Neuron (in vitro differentiated cells): ENCODE results near the gene ENTPD8.
A peak's percentile ranks its signal among the peaks of the same experiment; 100 is the strongest.

Experiments used
- H2AFZ ChIP-seq: one replicate; pipeline ENCODE4 v1.6.1; 2013; ENCODE audit warnings: low read depth, mild to moderate bottlenecking, inconsistent platforms, low read length, moderate library complexity
- H3K27me3 ChIP-seq: one replicate; pipeline ENCODE4 v1.6.1; 2013; ENCODE audit warnings: low read length; ENCODE audit not compliant: insufficient read depth
- H3K36me3 ChIP-seq: one replicate; pipeline ENCODE4 v1.6.1; 2013; ENCODE audit warnings: low read length; ENCODE audit not compliant: insufficient read depth
- H3K4me1 ChIP-seq: one replicate; pipeline ENCODE4 v1.6.1; 2013; ENCODE audit warnings: low read length; ENCODE audit not compliant: insufficient read depth
- H3K4me3 ChIP-seq: 2 replicates; pipeline ENCODE4 v1.5.1; 2013; ENCODE audit warnings: mild to moderate bottlenecking, low read length, moderate library complexity
- H3K9me3 ChIP-seq: one replicate; pipeline ENCODE4 v1.6.1; 2013; ENCODE audit warnings: low read length

ENTPD8 gene

GRCh38 chr9:137407590-137408300 lies 33.4 kb downstream of the ENTPD8 start:
- H3K9me3 ChIP-seq = no peaks in the 10 kb centered on the region
- no peaks in the 10 kb centered on the region for H3K27me3 ChIP-seq
- H3K4me3 ChIP-seq = no peak overlapping the region
- no peaks in the 10 kb centered on the region for H3K36me3 ChIP-seq
- no peak overlapping the region for H2AFZ ChIP-seq
- peaks cover 8% of the 10 kb centered on the region for H3K4me1 ChIP-seq

- Histone ChIP-seq H2AFZ (no peak overlapping the region), H3K9me3 (peaks cover 2% of the 10 kb centered on the region), H3K27me3 (no peaks in the 10 kb centered on the region), H3K4me1 (peaks cover 6% of the 10 kb centered on the region), H3K36me3 (peaks cover 2% of the 10 kb centered on the region), H3K4me3 (peak overlapping the region; percentile 25)
Observed at GRCh38 chr9:137406876-137407589, 34.1 kb downstream of the ENTPD8 start.

- Histone ChIP-seq H3K27me3 (no peaks in the 10 kb centered on the region), H3K4me1 (peaks cover 6% of the 10 kb centered on the region), H3K9me3 (peaks cover 2% of the 10 kb centered on the region), H3K4me3 (no peak overlapping the region), H2AFZ (no peak overlapping the region), H3K36me3 (peaks cover 2% of the 10 kb centered on the region)
Observed at GRCh38 chr9:137406085-137406760, 34.9 kb downstream of the ENTPD8 start.

- H3K36me3 ChIP-seq = peaks cover 2% of the 10 kb centered on the region
- no peak overlapping the region for H3K4me3 ChIP-seq
- H3K4me1 ChIP-seq = peaks cover 6% of the 10 kb centered on the region
- H3K9me3 ChIP-seq = peaks cover 4% of the 10 kb centered on the region
- no peak overlapping the region for H2AFZ ChIP-seq
- no peaks in the 10 kb centered on the region for H3K27me3 ChIP-seq
Observed at GRCh38 chr9:137405677-137406081, 35.5 kb downstream of the ENTPD8 start.

GRCh38 chr9:137404961-137405567 lies 36.1 kb downstream of the ENTPD8 start:
- Histone ChIP-seq H3K27me3 (no peaks in the 10 kb centered on the region), H2AFZ (no peak overlapping the region), H3K36me3 (peaks cover 2% of the 10 kb centered on the region), H3K4me1 (peaks cover 6% of the 10 kb centered on the region), H3K9me3 (peaks cover 4% of the 10 kb centered on the region), H3K4me3 (no peak overlapping the region)

GRCh38 chr9:137403269-137403668 lies 37.9 kb downstream of the ENTPD8 start:
- Histone ChIP-seq H3K27me3 (no peaks in the 10 kb centered on the region), H3K4me1 (peaks cover 6% of the 10 kb centered on the region), H3K9me3 (peaks cover 8% of the 10 kb centered on the region), H3K36me3 (peaks cover 2% of the 10 kb centered on the region), H2AFZ (no peak overlapping the region), H3K4me3 (no peak overlapping the region)

GRCh38 chr9:137402746-137403145 lies 38.4 kb downstream of the ENTPD8 start:
- Histone ChIP-seq H3K36me3 (peaks cover 2% of the 10 kb centered on the region), H3K27me3 (no peaks in the 10 kb centered on the region), H2AFZ (no peak overlapping the region), H3K4me3 (no peak overlapping the region), H3K9me3 (peaks cover 8% of the 10 kb centered on the region), H3K4me1 (peaks cover 6% of the 10 kb centered on the region)

- H3K36me3 ChIP-seq = peaks cover 2% of the 10 kb centered on the region
- H3K4me1 ChIP-seq = peaks cover 4% of the 10 kb centered on the region
- H2AFZ ChIP-seq = no peak overlapping the region
- H3K27me3 ChIP-seq = no peaks in the 10 kb centered on the region
- H3K4me3 ChIP-seq = no peak overlapping the region
- H3K9me3 ChIP-seq = peaks cover 8% of the 10 kb centered on the region
Observed at GRCh38 chr9:137398561-137399468, 42.3 kb downstream of the ENTPD8 start.

GRCh38 chr9:137397675-137398423 lies 43.3 kb downstream of the ENTPD8 start:
- Histone ChIP-seq H3K36me3 (peaks cover 2% of the 10 kb centered on the region), H2AFZ (no peak overlapping the region), H3K4me1 (peaks cover 4% of the 10 kb centered on the region)

GRCh38 chr9:137396634-137397367 lies 44.4 kb downstream of the ENTPD8 start:
- no peak overlapping the region for H2AFZ ChIP-seq
- H3K27me3 ChIP-seq = no peaks in the 10 kb centered on the region
- peaks cover 2% of the 10 kb centered on the region for H3K36me3 ChIP-seq
- H3K4me1 ChIP-seq = peaks cover 4% of the 10 kb centered on the region
- H3K4me3 ChIP-seq = no peak overlapping the region
- H3K9me3 ChIP-seq = peaks cover 6% of the 10 kb centered on the region

More at GRCh38 chr9:137397675-137398423, 43.3 kb downstream of the ENTPD8 start:
- Histone ChIP-seq H3K9me3 (peaks cover 8% of the 10 kb centered on the region), H3K4me3 (no peak overlapping the region), H3K27me3 (no peaks in the 10 kb centered on the region)

GRCh38 chr9:137396227-137396626 lies 44.9 kb downstream of the ENTPD8 start:
- Histone ChIP-seq H3K27me3 (no peaks in the 10 kb centered on the region), H2AFZ (no peak overlapping the region)

More at GRCh38 chr9:137396227-137396626, 44.9 kb downstream of the ENTPD8 start:
- peaks cover 4% of the 10 kb centered on the region for H3K4me1 ChIP-seq
- H3K4me3 ChIP-seq = no peak overlapping the region
- peaks cover 6% of the 10 kb centered on the region for H3K9me3 ChIP-seq
- peaks cover 2% of the 10 kb centered on the region for H3K36me3 ChIP-seq
